GM19455 (cell line): ENCODE results near the gene DSCAML1.

Experiments
- ATAC-seq: cut with Tn5 transposase; IDR thresholded peaks from one replicate; pipeline ENCODE4 v1.9.1; 2021; ENCODE audit not compliant: unreplicated experiment

DSCAML1 gene

GRCh38 chr11:117392979-117393378 is 404.0 kb downstream of the DSCAML1 start:
- no peak for ATAC-seq

GRCh38 chr11:117392001-117392690 is 404.9 kb downstream of the DSCAML1 start:
- no peak for ATAC-seq

DNA sequence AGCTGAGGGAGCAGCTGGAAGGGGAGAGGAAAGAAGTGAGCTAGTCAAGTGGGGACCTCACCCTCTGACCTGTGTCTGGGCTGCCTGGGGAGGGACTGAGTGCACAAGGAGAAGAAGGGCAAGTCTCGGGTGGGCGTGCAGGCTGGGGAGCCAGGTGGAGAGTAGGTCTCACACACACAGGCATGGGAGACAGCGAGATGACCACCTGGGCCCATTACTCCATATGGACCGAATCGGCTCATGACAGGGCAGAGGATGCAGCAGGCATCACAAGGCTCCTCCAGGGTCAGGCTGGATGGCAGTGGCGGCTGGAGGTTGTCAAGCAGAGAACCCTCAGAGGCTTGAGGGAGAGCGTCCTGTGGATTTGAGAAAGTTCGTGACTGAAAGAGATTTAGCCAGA is 405.8 kb downstream of the DSCAML1 start:
- no peak for ATAC-seq

DNA sequence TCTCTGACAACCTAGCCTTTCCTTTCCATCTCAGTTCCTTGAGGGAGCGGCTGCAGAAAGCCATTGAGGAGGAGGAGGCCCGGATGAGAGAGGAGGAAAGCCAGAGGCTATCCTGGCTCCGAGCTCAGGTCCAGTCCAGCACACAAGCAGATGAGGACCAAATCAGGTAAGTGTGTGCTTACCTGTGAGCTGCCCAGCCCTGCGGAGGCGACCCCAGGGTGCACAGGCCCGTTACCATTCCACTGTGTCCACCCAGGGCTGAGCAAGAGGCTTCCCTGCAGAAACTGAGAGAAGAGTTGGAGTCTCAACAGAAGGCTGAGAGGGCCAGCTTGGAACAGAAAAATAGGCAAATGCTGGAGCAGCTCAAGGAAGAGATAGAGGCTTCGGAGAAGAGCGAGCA is 406.3 kb downstream of the DSCAML1 start:
- no peak for ATAC-seq

- no peak for ATAC-seq
Measured at GRCh38 chr11:117387992-117388755, 408.8 kb downstream of the DSCAML1 start.

- no peak for ATAC-seq
Measured at GRCh38 chr11:117385906-117386305, 411.1 kb downstream of the DSCAML1 start.

- ATAC-seq: no peak
Measured at GRCh38 chr11:117385471-117385870, 411.5 kb downstream of the DSCAML1 start.

- no peak for ATAC-seq
Measured at GRCh38 chr11:117384045-117384444, 413.0 kb downstream of the DSCAML1 start.

- no peak for ATAC-seq
Measured at GRCh38 chr11:117382746-117383145, 414.3 kb downstream of the DSCAML1 start.

DNA sequence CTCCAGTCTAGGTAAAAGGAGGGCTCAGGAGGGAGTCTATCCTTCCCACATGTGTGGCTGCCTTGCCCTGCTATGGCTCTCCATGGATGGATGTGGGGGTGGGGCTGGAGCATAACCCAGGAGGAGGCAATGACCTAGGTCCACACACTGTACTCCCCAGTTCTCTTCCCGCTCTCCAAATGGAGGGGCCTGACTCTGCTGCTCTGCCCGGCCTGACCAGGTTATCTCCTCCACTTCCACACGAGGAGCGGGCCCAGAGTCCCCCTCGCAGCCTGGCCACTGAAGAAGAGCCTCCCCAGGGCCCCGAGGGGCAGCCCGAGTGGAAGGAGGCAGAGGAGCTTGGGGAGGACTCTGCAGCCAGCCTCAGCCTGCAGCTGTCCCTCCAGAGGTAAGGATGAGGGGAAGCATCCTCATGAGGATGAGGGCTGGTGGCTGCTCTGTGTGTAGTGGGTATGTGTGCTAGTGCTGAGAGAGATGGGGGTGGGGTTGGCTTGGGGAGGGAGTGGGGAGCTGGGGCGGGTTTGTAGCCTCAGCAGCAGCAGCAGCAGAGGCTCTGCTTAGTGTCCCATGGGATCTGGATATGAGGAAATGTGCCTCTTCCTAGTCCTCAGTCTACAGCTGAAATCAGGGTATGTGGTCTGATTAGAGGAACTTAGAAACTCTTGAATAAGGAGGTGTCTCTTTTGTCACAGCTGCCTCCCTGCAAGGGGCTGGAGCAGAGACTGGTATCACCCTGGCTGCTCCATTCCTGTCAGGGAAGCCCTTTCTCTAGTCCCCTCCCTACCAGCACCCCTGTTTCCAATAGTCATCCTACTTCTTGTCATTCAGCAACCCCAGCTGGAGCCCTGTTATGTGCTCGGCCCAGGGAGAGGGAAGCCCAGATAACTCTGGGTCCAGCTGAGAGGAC is 415.3 kb downstream of the DSCAML1 start:
- ATAC-seq: no peak

- no peak for ATAC-seq
Measured at GRCh38 chr11:117380676-117381075, 416.3 kb downstream of the DSCAML1 start.

- no peak for ATAC-seq
Measured at GRCh38 chr11:117378976-117379865, 417.8 kb downstream of the DSCAML1 start.
